GM23338 (cell line): ENCODE data around the gene DHRSX.

ENCODE experiments used
- CREB1 ChIP-seq: fragments of 250-450 bp; sonication (Bioruptor Pico); IDR thresholded peaks from 2 replicates; pipeline ENCODE4 v1.5.0; 2020; ENCODE audit warnings: low read depth, mild to moderate bottlenecking, moderate library complexity
- EZH2 ChIP-seq: fragments of 200-600 bp; sonication (generic); IDR thresholded peaks from one replicate; pipeline ENCODE4 v1.8.0; 2017; ENCODE audit warnings: antibody characterized with exemption, mild to moderate bottlenecking, low read depth; ENCODE audit not compliant: unreplicated experiment
- EZH2phosphoT487 ChIP-seq: fragments of 200-600 bp; sonication (generic); IDR thresholded peaks from one replicate; pipeline ENCODE4 v1.8.1; 2018; ENCODE audit warnings: antibody characterized with exemption; ENCODE audit not compliant: unreplicated experiment
- JUNB ChIP-seq: IDR thresholded peaks from one replicate; pipeline ENCODE4 v1.6.1; 2016; ENCODE audit warnings: antibody characterized with exemption; ENCODE audit not compliant: unreplicated experiment
- NANOG ChIP-seq: IDR thresholded peaks from 2 replicates; pipeline ENCODE4 v1.6.1; 2016; ENCODE audit warnings: antibody characterized with exemption, borderline replicate concordance
- POLR2AphosphoS5 ChIP-seq: IDR thresholded peaks from 2 replicates; pipeline ENCODE4 v1.6.1; 2016; ENCODE audit warnings: antibody characterized with exemption, low read depth
- REST ChIP-seq: IDR thresholded peaks from one replicate; pipeline ENCODE4 v1.6.1; 2018; ENCODE audit warnings: antibody characterized with exemption; ENCODE audit not compliant: unreplicated experiment
- STAT1 ChIP-seq: IDR thresholded peaks from one replicate; pipeline ENCODE4 v1.6.1; 2016; ENCODE audit warnings: antibody characterized with exemption; ENCODE audit not compliant: unreplicated experiment
- ZNF331 ChIP-seq: fragments of 250-450 bp; sonication (Bioruptor Pico); IDR thresholded peaks from 2 replicates; pipeline ENCODE4 v1.5.0; 2020; ENCODE audit warnings: low read depth, mild to moderate bottlenecking, moderate library complexity
- TF ChIP-seq, protein P1 (sequence below), 2 experiments: fragments of 200-600 bp in 1 of 2; sonication (generic) in 1 of 2; conservative IDR thresholded peaks; 2 replicates each; pipeline versions ENCODE4 v1.5.1 to v1.6.1; 2016 to 2017; ENCODE audit warnings: antibody characterized with exemption in 2 of 2, low read depth in 2 of 2, mild to moderate bottlenecking in 2 of 2, moderate library complexity in 1 of 2
- TF ChIP-seq, protein P2 (sequence below): IDR thresholded peaks from 2 replicates; pipeline ENCODE4 v1.6.1; 2016; ENCODE audit warnings: antibody characterized with exemption

DNA sequence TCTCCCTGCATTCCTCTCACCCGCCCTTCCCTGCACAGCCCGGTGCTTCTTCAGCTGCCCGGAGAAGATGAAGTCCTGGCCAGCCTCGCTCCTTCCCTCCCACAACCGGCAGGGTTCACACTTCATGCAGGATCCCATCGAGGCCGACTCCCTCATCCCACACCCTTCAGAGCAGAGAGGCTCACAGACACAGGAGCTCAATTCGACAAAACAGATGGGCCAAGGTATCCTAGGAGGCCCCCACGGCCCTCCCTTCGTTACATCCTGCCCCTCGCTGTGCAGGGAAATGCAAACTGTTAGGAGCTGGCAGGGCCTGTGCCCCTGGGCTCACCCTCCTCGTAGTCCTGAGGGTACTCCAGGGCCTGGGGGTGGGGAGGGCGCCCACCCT lies 238.1 kb downstream of the DHRSX start:
- TF ChIP-seq, protein P1, sequence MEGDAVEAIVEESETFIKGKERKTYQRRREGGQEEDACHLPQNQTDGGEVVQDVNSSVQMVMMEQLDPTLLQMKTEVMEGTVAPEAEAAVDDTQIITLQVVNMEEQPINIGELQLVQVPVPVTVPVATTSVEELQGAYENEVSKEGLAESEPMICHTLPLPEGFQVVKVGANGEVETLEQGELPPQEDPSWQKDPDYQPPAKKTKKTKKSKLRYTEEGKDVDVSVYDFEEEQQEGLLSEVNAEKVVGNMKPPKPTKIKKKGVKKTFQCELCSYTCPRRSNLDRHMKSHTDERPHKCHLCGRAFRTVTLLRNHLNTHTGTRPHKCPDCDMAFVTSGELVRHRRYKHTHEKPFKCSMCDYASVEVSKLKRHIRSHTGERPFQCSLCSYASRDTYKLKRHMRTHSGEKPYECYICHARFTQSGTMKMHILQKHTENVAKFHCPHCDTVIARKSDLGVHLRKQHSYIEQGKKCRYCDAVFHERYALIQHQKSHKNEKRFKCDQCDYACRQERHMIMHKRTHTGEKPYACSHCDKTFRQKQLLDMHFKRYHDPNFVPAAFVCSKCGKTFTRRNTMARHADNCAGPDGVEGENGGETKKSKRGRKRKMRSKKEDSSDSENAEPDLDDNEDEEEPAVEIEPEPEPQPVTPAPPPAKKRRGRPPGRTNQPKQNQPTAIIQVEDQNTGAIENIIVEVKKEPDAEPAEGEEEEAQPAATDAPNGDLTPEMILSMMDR (conservative IDR thresholded peaks at IDR 0.05; ENCODE audit: low read depth in 2 of 2): no peak
- TF ChIP-seq POLR2AphosphoS5: no peak
- TF ChIP-seq EZH2: no peak
- TF ChIP-seq STAT1: no peak
- TF ChIP-seq EZH2phosphoT487: no peak
- TF ChIP-seq REST: no peak
- no peak for TF ChIP-seq CREB1 (CRISPR knock-in tag)
- TF ChIP-seq, protein P2, sequence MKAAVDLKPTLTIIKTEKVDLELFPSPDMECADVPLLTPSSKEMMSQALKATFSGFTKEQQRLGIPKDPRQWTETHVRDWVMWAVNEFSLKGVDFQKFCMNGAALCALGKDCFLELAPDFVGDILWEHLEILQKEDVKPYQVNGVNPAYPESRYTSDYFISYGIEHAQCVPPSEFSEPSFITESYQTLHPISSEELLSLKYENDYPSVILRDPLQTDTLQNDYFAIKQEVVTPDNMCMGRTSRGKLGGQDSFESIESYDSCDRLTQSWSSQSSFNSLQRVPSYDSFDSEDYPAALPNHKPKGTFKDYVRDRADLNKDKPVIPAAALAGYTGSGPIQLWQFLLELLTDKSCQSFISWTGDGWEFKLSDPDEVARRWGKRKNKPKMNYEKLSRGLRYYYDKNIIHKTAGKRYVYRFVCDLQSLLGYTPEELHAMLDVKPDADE: no peak
- no peak for TF ChIP-seq NANOG
- TF ChIP-seq ZNF331 (CRISPR knock-in tag): no peak
- no peak for TF ChIP-seq JUNB
